ENCODE data around the gene FAM110D.

FAM110D gene

DNA sequence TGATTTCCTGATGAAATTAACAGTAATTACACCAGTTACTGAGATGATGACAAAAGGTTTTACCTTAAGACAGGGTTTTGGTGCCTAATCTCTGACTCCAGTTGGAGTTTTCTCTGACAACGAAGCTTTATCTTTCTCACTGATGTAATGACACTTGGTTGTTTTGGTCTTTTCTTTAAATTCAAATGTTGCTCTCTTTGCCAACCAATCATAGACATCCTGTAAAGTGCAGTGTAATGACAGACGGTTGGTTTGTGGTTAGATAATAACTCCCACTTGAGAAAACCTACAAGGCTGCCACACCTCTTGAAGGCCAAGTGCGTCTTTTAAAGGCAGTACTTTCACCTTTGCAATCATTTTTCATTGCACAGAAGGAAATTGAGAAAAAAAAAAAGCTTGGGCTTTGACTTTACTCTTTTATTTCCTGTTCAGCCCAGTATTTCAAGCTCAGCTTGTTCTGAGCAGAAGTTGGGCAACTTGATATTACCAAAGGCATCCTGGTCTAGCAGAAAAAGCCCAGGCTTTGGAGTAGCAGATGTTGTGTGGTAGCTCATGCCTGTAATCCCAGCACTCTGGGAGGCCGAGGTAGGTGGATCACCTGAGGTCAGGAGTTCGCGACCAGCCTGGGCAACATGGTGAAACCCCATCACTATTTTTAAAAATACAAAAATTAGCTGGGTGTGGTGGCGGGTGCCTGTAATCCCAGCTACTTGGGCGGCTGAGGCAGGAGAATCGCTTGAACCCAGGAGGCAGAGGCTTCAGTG is 32.4 kb upstream of the FAM110D start:
- TF ChIP-seq, protein P1, sequence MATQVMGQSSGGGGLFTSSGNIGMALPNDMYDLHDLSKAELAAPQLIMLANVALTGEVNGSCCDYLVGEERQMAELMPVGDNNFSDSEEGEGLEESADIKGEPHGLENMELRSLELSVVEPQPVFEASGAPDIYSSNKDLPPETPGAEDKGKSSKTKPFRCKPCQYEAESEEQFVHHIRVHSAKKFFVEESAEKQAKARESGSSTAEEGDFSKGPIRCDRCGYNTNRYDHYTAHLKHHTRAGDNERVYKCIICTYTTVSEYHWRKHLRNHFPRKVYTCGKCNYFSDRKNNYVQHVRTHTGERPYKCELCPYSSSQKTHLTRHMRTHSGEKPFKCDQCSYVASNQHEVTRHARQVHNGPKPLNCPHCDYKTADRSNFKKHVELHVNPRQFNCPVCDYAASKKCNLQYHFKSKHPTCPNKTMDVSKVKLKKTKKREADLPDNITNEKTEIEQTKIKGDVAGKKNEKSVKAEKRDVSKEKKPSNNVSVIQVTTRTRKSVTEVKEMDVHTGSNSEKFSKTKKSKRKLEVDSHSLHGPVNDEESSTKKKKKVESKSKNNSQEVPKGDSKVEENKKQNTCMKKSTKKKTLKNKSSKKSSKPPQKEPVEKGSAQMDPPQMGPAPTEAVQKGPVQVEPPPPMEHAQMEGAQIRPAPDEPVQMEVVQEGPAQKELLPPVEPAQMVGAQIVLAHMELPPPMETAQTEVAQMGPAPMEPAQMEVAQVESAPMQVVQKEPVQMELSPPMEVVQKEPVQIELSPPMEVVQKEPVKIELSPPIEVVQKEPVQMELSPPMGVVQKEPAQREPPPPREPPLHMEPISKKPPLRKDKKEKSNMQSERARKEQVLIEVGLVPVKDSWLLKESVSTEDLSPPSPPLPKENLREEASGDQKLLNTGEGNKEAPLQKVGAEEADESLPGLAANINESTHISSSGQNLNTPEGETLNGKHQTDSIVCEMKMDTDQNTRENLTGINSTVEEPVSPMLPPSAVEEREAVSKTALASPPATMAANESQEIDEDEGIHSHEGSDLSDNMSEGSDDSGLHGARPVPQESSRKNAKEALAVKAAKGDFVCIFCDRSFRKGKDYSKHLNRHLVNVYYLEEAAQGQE (IDR thresholded peaks at IDR 0.05; ENCODE audit: insufficient read depth in 1 of 2, low read depth in 2 of 2, low read length in 2 of 2), result no peak
- TF ChIP-seq SIN3A (IDR thresholded peaks at IDR 0.05; ENCODE audit: borderline replicate concordance, insufficient read depth, low read length), result no peak
- no peak for TF ChIP-seq FOXP2 (optimal IDR thresholded peaks at IDR 0.05; ENCODE audit: borderline replicate concordance, extremely low read depth, extremely low read length, insufficient read depth)
- TF ChIP-seq POLR2AphosphoS5 (IDR thresholded peaks at IDR 0.05; ENCODE audit: low read depth, low read length), result no peak
- no peak for TF ChIP-seq TAF1 (IDR thresholded peaks at IDR 0.05; ENCODE audit: borderline replicate concordance, insufficient read depth, low read length)

DNA sequence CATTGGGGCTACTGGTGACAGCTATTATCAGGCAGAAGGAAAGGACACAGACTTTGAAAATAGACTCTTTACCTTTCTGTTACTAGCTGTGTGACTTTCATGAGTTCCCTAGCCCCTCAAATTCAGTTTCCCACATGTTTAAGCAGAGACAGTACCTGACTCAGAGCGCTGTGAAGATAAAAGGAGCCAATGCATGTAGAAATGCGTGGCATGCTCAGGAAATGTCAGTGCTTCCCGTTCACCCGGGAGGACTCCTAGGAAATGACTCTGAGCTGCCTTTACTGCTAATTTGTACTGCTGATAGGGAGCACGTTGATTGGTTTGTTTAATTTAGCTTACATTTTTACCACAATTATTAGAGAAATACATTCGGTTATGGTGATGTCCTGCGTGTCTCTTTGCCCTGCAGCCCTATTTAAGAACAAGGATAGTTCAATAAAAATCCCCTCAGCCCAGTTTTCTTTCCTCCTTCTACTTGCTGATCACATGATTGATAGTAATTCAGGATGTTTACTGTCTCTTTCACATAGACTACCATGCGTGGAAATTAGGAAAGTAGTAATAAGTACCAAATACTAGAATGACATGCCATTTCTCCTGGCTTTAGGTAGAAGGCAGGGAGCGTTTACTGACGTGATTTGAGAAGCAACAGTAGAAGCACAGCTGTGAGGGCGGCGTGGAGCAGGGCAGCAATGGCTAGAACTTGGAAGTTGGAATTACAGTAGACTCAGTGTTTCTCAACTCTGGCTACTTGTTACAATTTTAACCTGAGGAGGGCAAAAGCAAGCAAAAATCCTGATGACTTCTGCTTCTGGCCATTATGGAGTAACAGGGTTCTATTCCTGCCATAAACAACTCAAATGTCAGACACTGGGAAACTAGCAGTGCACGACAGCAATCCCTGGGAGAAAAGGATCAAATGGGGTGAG is 31.4 kb upstream of the FAM110D start:
- TF ChIP-seq, protein P1 (IDR thresholded peaks at IDR 0.05; ENCODE audit: insufficient read depth in 1 of 2, low read depth in 2 of 2, low read length in 2 of 2), result no peak
- TF ChIP-seq TAF1 (IDR thresholded peaks at IDR 0.05; ENCODE audit: borderline replicate concordance, insufficient read depth, low read length), result no peak
- no peak for TF ChIP-seq SIN3A (IDR thresholded peaks at IDR 0.05; ENCODE audit: borderline replicate concordance, insufficient read depth, low read length)
- no peak for TF ChIP-seq POLR2AphosphoS5 (IDR thresholded peaks at IDR 0.05; ENCODE audit: low read depth, low read length)
- TF ChIP-seq FOXP2 (optimal IDR thresholded peaks at IDR 0.05; ENCODE audit: borderline replicate concordance, extremely low read depth, extremely low read length, insufficient read depth), result no peak

DNA sequence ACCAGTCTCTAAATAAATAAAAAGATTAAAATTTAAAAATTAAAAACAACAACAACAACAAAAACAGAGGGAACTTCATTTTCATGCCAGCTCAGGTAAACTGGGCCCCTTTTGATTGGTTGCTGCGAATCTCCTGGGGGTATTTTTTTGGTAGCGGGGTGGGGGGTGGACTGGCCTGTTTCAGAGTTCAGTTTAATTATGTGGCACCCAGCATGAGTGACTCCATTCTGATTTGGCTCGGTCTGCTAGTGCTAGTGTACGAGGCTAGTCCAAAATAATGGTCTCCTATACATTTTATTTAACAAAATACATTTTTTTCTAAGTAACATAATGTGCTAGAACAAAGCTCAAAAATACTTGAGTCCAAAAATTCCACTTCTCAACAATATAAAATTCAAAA is 29.1 kb upstream of the FAM110D start:
- TF ChIP-seq FOXP2 (optimal IDR thresholded peaks at IDR 0.05; ENCODE audit: borderline replicate concordance, extremely low read depth, extremely low read length, insufficient read depth) (no peak), POLR2AphosphoS5 (IDR thresholded peaks at IDR 0.05; ENCODE audit: low read depth, low read length) (no peak)
- TF ChIP-seq, protein P1 (IDR thresholded peaks at IDR 0.05; ENCODE audit: insufficient read depth in 1 of 2, low read depth in 2 of 2, low read length in 2 of 2), result no peak

DNA sequence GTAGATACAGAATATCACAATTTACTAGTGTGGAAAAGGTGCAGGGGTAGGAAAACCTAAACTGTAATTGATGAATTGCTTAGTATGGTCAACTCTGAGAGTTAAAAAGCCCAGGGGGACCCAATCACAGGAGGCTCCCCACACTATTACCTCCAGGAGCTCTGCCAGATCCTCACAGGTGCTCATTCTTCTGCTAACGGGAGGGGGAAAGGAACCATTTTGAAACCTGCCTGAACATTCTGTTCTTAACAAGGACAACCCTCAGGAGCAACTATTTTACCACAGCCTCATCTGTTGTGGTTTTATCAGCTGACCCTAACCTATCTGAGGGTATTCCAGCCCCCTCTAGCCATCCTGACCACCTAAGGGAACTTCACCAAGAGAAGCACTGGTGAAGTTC is 28.2 kb upstream of the FAM110D start:
- TF ChIP-seq FOXP2 (optimal IDR thresholded peaks at IDR 0.05; ENCODE audit: borderline replicate concordance, extremely low read depth, extremely low read length, insufficient read depth) (no peak), SIN3A (IDR thresholded peaks at IDR 0.05; ENCODE audit: borderline replicate concordance, insufficient read depth, low read length) (no peak), POLR2AphosphoS5 (IDR thresholded peaks at IDR 0.05; ENCODE audit: low read depth, low read length) (no peak), TAF1 (IDR thresholded peaks at IDR 0.05; ENCODE audit: borderline replicate concordance, insufficient read depth, low read length) (no peak)
- TF ChIP-seq, protein P1 (IDR thresholded peaks at IDR 0.05; ENCODE audit: insufficient read depth in 1 of 2, low read depth in 2 of 2, low read length in 2 of 2), result no peak
